Medulla oblongata (tissue), 1 donor: Measurements from ENCODE around the gene TARP.
A peak's percentile ranks its signal among the peaks of the same experiment; 100 is the strongest.

Experiments
- DNase-seq: peaks from one replicate; pipeline ENCODE4 v3.0.0-alpha.2; 2015; ENCODE audit errors: extremely low spot score

Gene TARP

GRCh38 chr7:38273286-38273995 is at the start of gene TARP:
TSS of gene TARP (minus strand) at chr7:38273636.
- no peak for DNase-seq

- no peak for DNase-seq
These were observed 49.7 kb upstream of the TARP start for GRCh38 chr7:38323156-38323555.

- DNase-seq = no peak
These were observed 49.0 kb upstream of the TARP start for GRCh38 chr7:38322461-38322860.

- no peak for DNase-seq
These were observed 48.5 kb upstream of the TARP start for GRCh38 chr7:38321967-38322366.

- no peak for DNase-seq
These were observed 48.1 kb upstream of the TARP start for GRCh38 chr7:38321515-38321944.

- no peak for DNase-seq
These were observed 47.6 kb upstream of the TARP start for GRCh38 chr7:38321050-38321449.

GRCh38 chr7:38319873-38320272 is 46.4 kb upstream of the TARP start:
- DNase-seq = no peak

GRCh38 chr7:38318803-38319416 is 45.5 kb upstream of the TARP start:
- DNase-seq = peak; percentile 78

GRCh38 chr7:38318241-38318640 is 44.8 kb upstream of the TARP start:
- DNase-seq = no peak

- DNase-seq = no peak
These were observed 44.1 kb upstream of the TARP start for GRCh38 chr7:38317515-38317914.

GRCh38 chr7:38316733-38317360 is 43.4 kb upstream of the TARP start:
- DNase-seq = no peak

- no peak for DNase-seq
These were observed 42.0 kb upstream of the TARP start for GRCh38 chr7:38315410-38315809.

- DNase-seq = peak; percentile 19
These were observed 39.4 kb upstream of the TARP start for GRCh38 chr7:38312821-38313220.

- DNase-seq = peak; percentile 53
These were observed 38.0 kb upstream of the TARP start for GRCh38 chr7:38311329-38311937.

- DNase-seq = peak; percentile 55
These were observed 37.2 kb upstream of the TARP start for GRCh38 chr7:38310591-38311101.

GRCh38 chr7:38309555-38309954 is 36.1 kb upstream of the TARP start:
- DNase-seq = no peak

- DNase-seq = no peak
These were observed 34.7 kb upstream of the TARP start for GRCh38 chr7:38308140-38308539.

- DNase-seq = no peak
These were observed 34.2 kb upstream of the TARP start for GRCh38 chr7:38307640-38308039.

- DNase-seq = no peak
These were observed 33.5 kb upstream of the TARP start for GRCh38 chr7:38306914-38307313.

GRCh38 chr7:38306171-38306570 is 32.7 kb upstream of the TARP start:
- DNase-seq = no peak

GRCh38 chr7:38303866-38304265 is 30.4 kb upstream of the TARP start:
- DNase-seq = no peak

- no peak for DNase-seq
These were observed 26.7 kb upstream of the TARP start for GRCh38 chr7:38300175-38300574.
